Right cardiac atrium (tissue), 5 donors: ENCODE measurements around the gene PDE3A. TPM values are rescaled to one million over a fixed set of nuclear protein-coding genes. Genes with fewer than 3 reads are reported as not detected.
A peak's percentile ranks its signal among the peaks of the same experiment; 100 is the strongest.

Source experiments
- ATAC-seq, 2 donors: fragments of 200-7000 bp; cut with Tn5 transposase; one replicate each; pipeline versions ENCODE4 v1.8.0 to v1.9.1; 2020; ENCODE audit warnings: moderate library complexity in 2 of 2, mild to moderate bottlenecking in 1 of 2
- DNase-seq, 3 donors: peaks; one replicate each; pipeline ENCODE4 v3.0.0-alpha.2; 2020
- H3K27ac ChIP-seq: one replicate; pipeline ENCODE4 v1.5.1; 2013; ENCODE audit warnings: mild to moderate bottlenecking, low read length, control low read depth, moderate library complexity
- H3K27me3 ChIP-seq: one replicate; pipeline ENCODE4 v1.6.1; 2013; ENCODE audit not compliant: control insufficient read depth, insufficient read depth
- H3K4me1 ChIP-seq: one replicate; pipeline ENCODE4 v1.6.1; 2013; ENCODE audit warnings: low read length; ENCODE audit not compliant: control insufficient read depth, insufficient read depth
- H3K4me3 ChIP-seq: one replicate; pipeline ENCODE4 v1.5.1; 2013; ENCODE audit warnings: low read length, control low read depth
- H3K9me3 ChIP-seq: one replicate; pipeline ENCODE4 v1.6.1; 2013; ENCODE audit warnings: low read length; ENCODE audit not compliant: control insufficient read depth
- WGBS: extraction: QIAGEN DNeasy Blood & Tissue Kit; methylation state at CpG from one replicate; pipeline ENCODE4 v1.1.7; 2013; 5-methylcytosine and 5-hydroxymethylcytosine counted together
- intact Hi-C, 4 donors: fragments of 100-400 bp; cut with DNase I; formaldehyde crosslinking; loops; one replicate each; pipeline versions ENCODE4 v1.11.0 to v1.14.0; 2022 to 2023
- polyA plus RNA-seq: library from polyadenylated mRNA; stranded (reverse); fragments of 200-250 nt; gene quantifications from one replicate; pipeline ENCODE4 v1.2.3, GENCODE V29; 2013
- total RNA-seq, 4 donors: library from RNA; stranded (reverse); fragmentation: NEBNext Ultra II Directional; extraction: Animal tissue kit (Norgen Biotek cat#: 25700); gene quantifications; one replicate each; pipeline ENCODE4 v1.2.1, GENCODE V29; 2021
- donor health status: healthy with polysubstance abuse.
- donor health status: DM: no; HTN: yes; CAD: no.
- donor health status: DM: no; HTN: no; CAD: no.
- donor health status: DM: no; HTN: yes; CAD: no; lungs with severe emphysema.
- donor health status: DM: yes; HTN: yes; CAD: no.

The PDE3A gene
- total and polyA plus RNA-seq, 5 donors = 29.9 to 156 (median 99.7) TPM

- DNase-seq = no peak
- no peak overlapping the region for H3K27ac ChIP-seq
- ATAC-seq = no peak
- WGBS = 79% methylated on average over 4 of the region's 4 CpGs
- intact Hi-C loops = no loop called here
- no peaks in the 10 kb centered on the region for H3K27me3 ChIP-seq
- no peaks in the 10 kb centered on the region for H3K9me3 ChIP-seq
- H3K4me1 ChIP-seq = peaks cover 2% of the 10 kb centered on the region
- no peak overlapping the region for H3K4me3 ChIP-seq
Measured at GRCh38 chr12:20474443-20474842, 106.1 kb downstream of the PDE3A start.

GRCh38 chr12:20475542-20475941, 107.2 kb downstream of the PDE3A start:
- Histone ChIP-seq H3K9me3 (no peaks in the 10 kb centered on the region), H3K4me3 (no peak overlapping the region), H3K27me3 (no peaks in the 10 kb centered on the region), H3K4me1 (peaks cover 2% of the 10 kb centered on the region), H3K27ac (no peak overlapping the region)
- peak in 1 of 2 donors; percentile 32 for ATAC-seq
- peak in 1 of 3 donors; percentile 33 for DNase-seq
- intact Hi-C loops = no loop called here
- WGBS = 55% methylated on average over 5 of the region's 5 CpGs

GRCh38 chr12:20476551-20476950, 108.2 kb downstream of the PDE3A start:
- Histone ChIP-seq H3K27me3 (no peaks in the 10 kb centered on the region), H3K9me3 (no peaks in the 10 kb centered on the region), H3K4me1 (peaks cover 2% of the 10 kb centered on the region), H3K27ac (no peak overlapping the region), H3K4me3 (no peak overlapping the region)
- ATAC-seq (no peak), DNase-seq (no peak)
- intact Hi-C loops = no loop called here
- 68% methylated on average over 2 of the region's 2 CpGs for WGBS

- H3K27ac ChIP-seq = no peak overlapping the region
- H3K9me3 ChIP-seq = no peaks in the 10 kb centered on the region
- DNase-seq (no peak), ATAC-seq (no peak)
- intact Hi-C loops = no loop called here
- H3K4me1 ChIP-seq = peaks cover 2% of the 10 kb centered on the region
- H3K4me3 ChIP-seq = no peak overlapping the region
- H3K27me3 ChIP-seq = no peaks in the 10 kb centered on the region
- 61% methylated on average over 5 of the region's 5 CpGs for WGBS
Measured at GRCh38 chr12:20477255-20477654, 108.9 kb downstream of the PDE3A start.

- H3K27ac ChIP-seq = no peak overlapping the region
- no peak overlapping the region for H3K4me3 ChIP-seq
- DNase-seq (no peak), ATAC-seq (peak in 1 of 2 donors; percentile 36)
- peaks cover 2% of the 10 kb centered on the region for H3K4me1 ChIP-seq
- H3K27me3 ChIP-seq = no peaks in the 10 kb centered on the region
- intact Hi-C loops = no loop called here
- WGBS = 50% methylated on average over 4 of the region's 4 CpGs
- H3K9me3 ChIP-seq = no peaks in the 10 kb centered on the region
Measured at GRCh38 chr12:20477672-20478071, 109.3 kb downstream of the PDE3A start.

GRCh38 chr12:20482491-20483054, 114.2 kb downstream of the PDE3A start:
- intact Hi-C loops = no loop called here
- no peak for ATAC-seq
- Histone ChIP-seq H3K27ac (no peak overlapping the region), H3K27me3 (no peaks in the 10 kb centered on the region), H3K4me1 (peaks cover 4% of the 10 kb centered on the region), H3K9me3 (no peaks in the 10 kb centered on the region), H3K4me3 (no peak overlapping the region)
- 68% methylated on average over 2 of the region's 2 CpGs for WGBS
- DNase-seq = no peak

GRCh38 chr12:20483776-20484175, 115.4 kb downstream of the PDE3A start:
- DNase-seq = no peak
- ATAC-seq = no peak
- 84% methylated on average over 1 of the region's 1 CpG for WGBS
- intact Hi-C loops = no loop called here
- peaks cover 2% of the 10 kb centered on the region for H3K4me1 ChIP-seq
- no peak overlapping the region for H3K27ac ChIP-seq
- no peaks in the 10 kb centered on the region for H3K27me3 ChIP-seq
- no peak overlapping the region for H3K4me3 ChIP-seq
- no peaks in the 10 kb centered on the region for H3K9me3 ChIP-seq

- WGBS = 87% methylated on average over 2 of the region's 2 CpGs
- no peaks in the 10 kb centered on the region for H3K9me3 ChIP-seq
- H3K4me1 ChIP-seq = peaks cover 2% of the 10 kb centered on the region
- H3K27me3 ChIP-seq = no peaks in the 10 kb centered on the region
- H3K27ac ChIP-seq = no peak overlapping the region
- intact Hi-C loops = no loop called here
- H3K4me3 ChIP-seq = no peak overlapping the region
- DNase-seq = no peak
- peak in 1 of 2 donors; percentile 15 for ATAC-seq
Measured at GRCh38 chr12:20486233-20486632, 117.9 kb downstream of the PDE3A start.

GRCh38 chr12:20487519-20487918, 119.2 kb downstream of the PDE3A start:
- WGBS = 94% methylated on average over 2 of the region's 2 CpGs
- intact Hi-C loops = no loop called here
- H3K9me3 ChIP-seq = no peaks in the 10 kb centered on the region
- DNase-seq (peak in 2 of 3 donors; percentile 11 to 24), ATAC-seq (no peak)
- H3K27ac ChIP-seq = no peak overlapping the region
- H3K4me3 ChIP-seq = no peak overlapping the region
- no peaks in the 10 kb centered on the region for H3K27me3 ChIP-seq
- peaks cover 2% of the 10 kb centered on the region for H3K4me1 ChIP-seq

GRCh38 chr12:20489645-20490044, 121.3 kb downstream of the PDE3A start:
- 24% methylated on average over 1 of the region's 1 CpG for WGBS
- Histone ChIP-seq H3K4me3 (no peak overlapping the region), H3K27me3 (no peaks in the 10 kb centered on the region), H3K4me1 (peaks cover 2% of the 10 kb centered on the region), H3K9me3 (no peaks in the 10 kb centered on the region), H3K27ac (no peak overlapping the region)
- DNase-seq (no peak), ATAC-seq (no peak)
- intact Hi-C loops = no loop called here

GRCh38 chr12:20490213-20490612, 121.9 kb downstream of the PDE3A start:
- Histone ChIP-seq H3K27me3 (no peaks in the 10 kb centered on the region), H3K9me3 (no peaks in the 10 kb centered on the region), H3K4me3 (no peak overlapping the region), H3K27ac (no peak overlapping the region), H3K4me1 (peaks cover 2% of the 10 kb centered on the region)
- ATAC-seq (no peak), DNase-seq (no peak)
- intact Hi-C loops = no loop called here

- Histone ChIP-seq H3K27ac (no peak overlapping the region), H3K9me3 (no peaks in the 10 kb centered on the region), H3K4me3 (no peak overlapping the region), H3K27me3 (no peaks in the 10 kb centered on the region), H3K4me1 (peaks cover 2% of the 10 kb centered on the region)
- 75% methylated on average over 5 of the region's 5 CpGs for WGBS
- ATAC-seq (no peak), DNase-seq (no peak)
- intact Hi-C loops = no loop called here
Measured at GRCh38 chr12:20491290-20491689, 123.0 kb downstream of the PDE3A start.
